ENCODE measurements around the gene PKHD1.

Gene PKHD1

DNA sequence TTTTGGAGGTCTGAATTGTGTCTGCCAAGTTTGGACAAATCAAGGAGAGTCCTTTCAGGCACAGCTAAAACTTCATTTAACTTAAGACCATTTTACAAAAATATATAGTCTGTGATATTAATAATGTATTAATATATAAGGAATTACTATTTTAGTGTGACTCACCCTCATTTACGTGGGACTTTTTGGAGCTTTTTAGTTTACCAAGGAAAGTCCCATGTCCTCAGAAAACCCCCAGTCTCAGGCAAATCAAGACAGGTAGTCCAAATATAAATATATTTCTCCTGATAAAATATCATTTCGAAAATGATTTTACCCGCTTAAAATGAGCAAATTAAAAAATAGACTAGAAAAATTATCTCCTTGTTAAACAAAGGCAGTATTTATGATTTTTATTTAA is 479.0 kb downstream of the PKHD1 start:
- Histone ChIP-seq H3K36me3 (ENCODE audit: low read depth) (no peaks in the 10 kb centered on the region), H3K4me1 (ENCODE audit: insufficient read depth, poor library complexity, severe bottlenecking) (no peaks in the 10 kb centered on the region), H3K27me3 (ENCODE audit: insufficient read depth, poor library complexity, severe bottlenecking) (peaks cover 5% of the 10 kb centered on the region), H3K4me3 (ENCODE audit: severe bottlenecking) (no peak overlapping the region), H3K27ac (ENCODE audit: poor library complexity, severe bottlenecking) (no peak overlapping the region), H3K9me3 (ENCODE audit: severe bottlenecking) (no peaks in the 10 kb centered on the region)
- ATAC-seq (ENCODE audit: low read depth): no peak
- TF ChIP-seq, protein P1, sequence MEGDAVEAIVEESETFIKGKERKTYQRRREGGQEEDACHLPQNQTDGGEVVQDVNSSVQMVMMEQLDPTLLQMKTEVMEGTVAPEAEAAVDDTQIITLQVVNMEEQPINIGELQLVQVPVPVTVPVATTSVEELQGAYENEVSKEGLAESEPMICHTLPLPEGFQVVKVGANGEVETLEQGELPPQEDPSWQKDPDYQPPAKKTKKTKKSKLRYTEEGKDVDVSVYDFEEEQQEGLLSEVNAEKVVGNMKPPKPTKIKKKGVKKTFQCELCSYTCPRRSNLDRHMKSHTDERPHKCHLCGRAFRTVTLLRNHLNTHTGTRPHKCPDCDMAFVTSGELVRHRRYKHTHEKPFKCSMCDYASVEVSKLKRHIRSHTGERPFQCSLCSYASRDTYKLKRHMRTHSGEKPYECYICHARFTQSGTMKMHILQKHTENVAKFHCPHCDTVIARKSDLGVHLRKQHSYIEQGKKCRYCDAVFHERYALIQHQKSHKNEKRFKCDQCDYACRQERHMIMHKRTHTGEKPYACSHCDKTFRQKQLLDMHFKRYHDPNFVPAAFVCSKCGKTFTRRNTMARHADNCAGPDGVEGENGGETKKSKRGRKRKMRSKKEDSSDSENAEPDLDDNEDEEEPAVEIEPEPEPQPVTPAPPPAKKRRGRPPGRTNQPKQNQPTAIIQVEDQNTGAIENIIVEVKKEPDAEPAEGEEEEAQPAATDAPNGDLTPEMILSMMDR (IDR thresholded peaks at IDR 0.05; ENCODE audit: poor library complexity, severe bottlenecking): no peak
- no peak for DNase-seq (ENCODE audit: low spot score)

DNA sequence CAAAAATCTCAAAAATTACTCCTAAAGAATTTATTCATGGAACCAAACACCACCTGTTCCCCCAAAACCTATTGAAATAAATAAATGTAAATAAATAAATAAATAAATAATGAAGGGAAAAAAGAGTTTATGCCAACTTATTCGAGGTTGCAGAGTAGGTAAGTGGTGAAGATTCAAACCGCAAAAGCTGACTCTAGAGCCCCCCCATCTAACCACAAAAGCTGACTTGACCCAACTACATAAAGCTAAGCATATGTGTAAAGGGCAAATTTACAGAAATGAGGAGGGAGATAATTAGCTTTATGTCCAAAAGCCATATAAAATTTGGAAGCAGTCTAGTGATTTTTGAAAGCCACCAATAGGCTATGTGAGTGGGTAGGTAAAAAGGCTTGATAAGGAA is 486.9 kb downstream of the PKHD1 start:
- DNase-seq (ENCODE audit: low spot score) (no peak), ATAC-seq (ENCODE audit: low read depth) (no peak)
- no peaks in the 10 kb centered on the region for H3K36me3 ChIP-seq (ENCODE audit: low read depth)
- no peaks in the 10 kb centered on the region for H3K9me3 ChIP-seq (ENCODE audit: severe bottlenecking)
- no peak overlapping the region for H3K4me3 ChIP-seq (ENCODE audit: severe bottlenecking)
- H3K27me3 ChIP-seq (ENCODE audit: insufficient read depth, poor library complexity, severe bottlenecking): peaks cover 16% of the 10 kb centered on the region
- no peaks in the 10 kb centered on the region for H3K4me1 ChIP-seq (ENCODE audit: insufficient read depth, poor library complexity, severe bottlenecking)
- H3K27ac ChIP-seq (ENCODE audit: poor library complexity, severe bottlenecking): no peak overlapping the region
- TF ChIP-seq, protein P1 (IDR thresholded peaks at IDR 0.05; ENCODE audit: poor library complexity, severe bottlenecking): no peak

DNA sequence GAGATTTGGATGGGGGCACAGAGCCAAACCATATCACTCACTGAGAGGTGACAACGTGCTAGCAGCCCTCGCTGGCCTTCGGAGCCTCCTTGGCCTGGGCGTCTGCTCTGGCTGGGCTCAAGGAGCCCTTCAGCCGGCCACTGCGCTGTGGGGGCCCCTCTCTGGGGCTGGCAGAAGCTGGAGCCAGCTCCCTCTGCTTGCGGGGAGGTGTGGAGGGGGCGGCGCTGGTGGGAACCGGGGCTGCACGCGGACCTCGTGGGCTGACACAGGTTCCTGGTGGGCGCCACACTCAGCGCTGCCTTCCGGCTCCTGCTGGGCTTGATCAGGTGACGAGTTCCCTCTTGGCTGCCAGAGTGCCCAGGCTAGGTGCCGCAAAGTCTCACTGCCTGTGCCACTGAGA is 489.2 kb downstream of the PKHD1 start:
- ATAC-seq (ENCODE audit: low read depth) (no peak), DNase-seq (ENCODE audit: low spot score) (peak; percentile 31)

DNA sequence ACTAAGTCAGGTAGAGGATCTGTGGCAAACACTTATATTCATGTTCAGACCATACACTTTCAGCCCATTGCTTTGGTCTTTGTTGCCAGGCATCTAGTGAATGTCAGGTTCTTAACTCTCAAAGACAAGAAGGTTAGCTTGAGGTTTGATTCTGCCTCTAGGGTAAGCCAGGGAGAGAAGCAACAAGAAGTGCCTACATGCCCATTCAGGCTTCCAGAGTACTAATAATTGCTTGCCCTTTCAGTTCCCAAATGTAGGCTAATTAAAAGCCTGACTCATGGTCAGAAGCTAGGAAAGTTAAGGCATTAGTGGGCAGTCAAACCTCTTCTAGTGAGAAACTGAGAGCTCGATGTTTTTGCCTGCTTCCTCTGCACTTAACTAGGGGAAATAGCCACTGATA is 492.4 kb downstream of the PKHD1 start:
- Histone ChIP-seq H3K9me3 (ENCODE audit: severe bottlenecking) (no peaks in the 10 kb centered on the region), H3K27ac (ENCODE audit: poor library complexity, severe bottlenecking) (no peak overlapping the region), H3K36me3 (ENCODE audit: low read depth) (no peaks in the 10 kb centered on the region), H3K4me1 (ENCODE audit: insufficient read depth, poor library complexity, severe bottlenecking) (no peaks in the 10 kb centered on the region), H3K4me3 (ENCODE audit: severe bottlenecking) (no peak overlapping the region), H3K27me3 (ENCODE audit: insufficient read depth, poor library complexity, severe bottlenecking) (peaks cover 4% of the 10 kb centered on the region)
- DNase-seq (ENCODE audit: low spot score): no peak
- ATAC-seq (ENCODE audit: low read depth): no peak
- TF ChIP-seq, protein P1 (IDR thresholded peaks at IDR 0.05; ENCODE audit: poor library complexity, severe bottlenecking): no peak

More for the DNA sequence above, 489.2 kb downstream of the PKHD1 start:
- Histone ChIP-seq H3K27ac (ENCODE audit: poor library complexity, severe bottlenecking) (no peak overlapping the region), H3K9me3 (ENCODE audit: severe bottlenecking) (no peaks in the 10 kb centered on the region), H3K36me3 (ENCODE audit: low read depth) (no peaks in the 10 kb centered on the region), H3K4me1 (ENCODE audit: insufficient read depth, poor library complexity, severe bottlenecking) (no peaks in the 10 kb centered on the region), H3K4me3 (ENCODE audit: severe bottlenecking) (no peak overlapping the region), H3K27me3 (ENCODE audit: insufficient read depth, poor library complexity, severe bottlenecking) (peaks cover 11% of the 10 kb centered on the region)
- TF ChIP-seq, protein P1 (IDR thresholded peaks at IDR 0.05; ENCODE audit: poor library complexity, severe bottlenecking): no peak

DNA sequence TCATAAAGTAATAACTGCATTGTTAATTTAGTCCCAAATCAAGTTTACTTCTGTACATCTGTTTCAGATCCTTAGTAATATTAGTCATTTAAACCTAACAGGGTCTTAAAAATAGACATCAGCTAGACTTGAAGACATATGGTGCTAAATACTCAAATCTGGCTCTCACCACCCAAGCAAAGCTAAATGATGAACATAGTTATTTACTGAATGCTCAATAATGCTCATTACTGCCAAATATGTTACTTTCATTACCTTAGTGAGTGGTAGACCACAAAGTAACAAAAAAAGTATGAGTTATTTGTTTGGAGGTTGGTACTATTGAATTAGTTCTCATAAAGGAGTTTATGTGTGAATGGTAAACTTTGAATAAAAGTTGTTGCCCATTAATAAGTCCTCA is 502.1 kb downstream of the PKHD1 start:
- no peak overlapping the region for H3K4me3 ChIP-seq (ENCODE audit: severe bottlenecking)
- no peak overlapping the region for H3K27ac ChIP-seq (ENCODE audit: poor library complexity, severe bottlenecking)
- ATAC-seq (ENCODE audit: low read depth) (no peak), DNase-seq (ENCODE audit: low spot score) (no peak)
- no peaks in the 10 kb centered on the region for H3K36me3 ChIP-seq (ENCODE audit: low read depth)
- H3K27me3 ChIP-seq (ENCODE audit: insufficient read depth, poor library complexity, severe bottlenecking): no peaks in the 10 kb centered on the region
- H3K4me1 ChIP-seq (ENCODE audit: insufficient read depth, poor library complexity, severe bottlenecking): no peaks in the 10 kb centered on the region
- H3K9me3 ChIP-seq (ENCODE audit: severe bottlenecking): peaks cover 3% of the 10 kb centered on the region
- TF ChIP-seq, protein P1 (IDR thresholded peaks at IDR 0.05; ENCODE audit: poor library complexity, severe bottlenecking): no peak
